GM19238 (cell line): ENCODE results near the gene PLIN4.

Experiments
- DNase-seq: peaks from one replicate; pipeline ENCODE4 v3.0.0; 2011; ENCODE audit warnings: low spot score; ENCODE audit not compliant: insufficient read length

The PLIN4 gene

DNA sequence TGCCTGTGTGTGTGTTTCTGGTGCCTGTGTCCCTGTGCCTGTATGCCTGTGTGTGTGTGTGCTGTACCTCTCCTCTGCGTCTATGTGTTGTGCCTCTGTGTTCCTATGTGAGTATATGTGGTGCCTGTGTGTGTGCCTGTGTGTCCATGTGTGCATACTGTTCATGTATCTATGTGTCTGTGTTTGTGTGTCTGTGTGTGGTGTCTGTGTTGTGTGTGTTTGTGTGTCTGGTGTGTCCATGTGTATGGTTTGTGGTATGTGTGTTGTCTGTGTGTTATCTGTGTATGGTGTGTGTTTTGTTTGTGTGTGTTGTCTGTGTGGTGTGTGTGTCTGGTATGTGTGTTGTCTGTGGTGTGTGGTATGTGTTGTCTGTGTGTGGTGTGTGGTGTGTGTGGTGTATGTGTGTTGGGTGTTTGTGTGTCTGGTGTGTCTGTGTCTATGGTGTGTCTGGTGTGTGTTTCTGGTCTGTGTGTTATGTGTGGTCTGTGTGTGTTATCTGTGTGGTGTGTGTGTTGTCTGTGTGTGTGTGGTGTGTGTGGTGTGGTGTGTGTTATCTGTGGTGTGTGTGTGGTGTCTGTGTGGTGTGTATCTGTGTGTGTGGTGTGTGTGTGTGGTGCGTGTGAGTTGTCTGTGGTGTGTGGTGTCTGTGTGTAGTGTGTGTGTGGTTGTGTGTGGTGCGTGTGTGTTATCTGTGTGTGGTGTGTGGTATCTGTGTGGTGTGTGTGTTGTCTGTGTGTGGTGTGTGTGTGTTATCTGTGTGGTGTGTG is 25.8 kb downstream of the PLIN4 start:
- no peak for DNase-seq

DNA sequence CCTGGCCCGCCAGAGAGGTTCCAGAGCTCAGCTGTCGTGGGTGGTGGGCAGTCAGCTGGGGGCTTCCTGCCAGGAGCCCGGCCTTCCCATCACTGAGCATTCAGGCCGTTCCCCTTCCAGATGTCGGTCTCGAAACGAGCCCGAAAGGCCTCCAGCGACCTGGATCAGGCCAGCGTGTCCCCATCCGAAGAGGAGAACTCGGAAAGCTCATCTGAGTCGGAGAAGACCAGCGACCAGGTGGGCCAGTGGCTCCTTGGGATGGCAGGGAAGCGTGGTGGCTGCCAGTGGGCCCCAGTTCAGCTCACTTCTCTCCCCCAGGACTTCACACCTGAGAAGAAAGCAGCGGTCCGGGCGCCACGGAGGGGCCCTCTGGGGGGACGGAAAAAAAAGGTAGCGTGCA is 26.8 kb downstream of the PLIN4 start:
- no peak for DNase-seq

DNA sequence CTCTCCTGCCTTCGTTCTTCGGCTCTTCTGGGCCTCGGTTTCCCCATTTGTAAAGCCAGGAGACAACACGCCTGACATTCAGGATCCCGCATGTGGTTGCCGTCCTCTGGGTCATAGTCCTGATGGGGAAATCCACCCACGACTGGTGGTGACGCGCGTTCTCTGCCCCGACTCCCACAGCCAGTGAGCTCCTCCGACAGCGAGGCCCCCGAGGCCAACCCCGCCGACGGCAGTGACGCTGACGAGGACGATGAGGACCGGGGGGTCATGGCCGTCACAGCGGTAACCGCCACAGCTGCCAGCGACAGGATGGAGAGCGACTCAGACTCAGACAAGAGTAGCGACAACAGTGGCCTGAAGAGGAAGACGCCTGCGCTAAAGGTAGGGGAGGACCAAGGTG is 29.8 kb downstream of the PLIN4 start:
- no peak for DNase-seq

DNA sequence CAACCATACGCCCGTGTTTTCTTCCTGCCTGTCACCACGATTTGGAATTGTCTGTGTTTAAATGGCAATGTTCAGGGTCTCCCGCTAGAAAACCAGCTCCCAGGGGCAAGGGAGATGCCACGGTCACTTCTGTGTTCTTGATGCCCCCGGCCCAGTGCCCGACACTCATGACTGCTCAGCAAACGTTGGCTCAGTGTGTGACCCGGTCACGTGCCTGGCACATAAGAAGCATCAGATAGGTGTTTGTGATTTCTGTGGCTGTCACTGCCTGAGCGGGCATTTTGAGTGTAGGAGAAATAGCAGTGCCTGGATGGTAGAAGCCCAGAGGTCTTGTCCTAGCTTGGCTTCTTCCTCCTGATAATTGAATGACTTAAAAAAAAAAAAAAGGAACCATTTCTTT is 30.7 kb downstream of the PLIN4 start:
- DNase-seq = no peak

DNA sequence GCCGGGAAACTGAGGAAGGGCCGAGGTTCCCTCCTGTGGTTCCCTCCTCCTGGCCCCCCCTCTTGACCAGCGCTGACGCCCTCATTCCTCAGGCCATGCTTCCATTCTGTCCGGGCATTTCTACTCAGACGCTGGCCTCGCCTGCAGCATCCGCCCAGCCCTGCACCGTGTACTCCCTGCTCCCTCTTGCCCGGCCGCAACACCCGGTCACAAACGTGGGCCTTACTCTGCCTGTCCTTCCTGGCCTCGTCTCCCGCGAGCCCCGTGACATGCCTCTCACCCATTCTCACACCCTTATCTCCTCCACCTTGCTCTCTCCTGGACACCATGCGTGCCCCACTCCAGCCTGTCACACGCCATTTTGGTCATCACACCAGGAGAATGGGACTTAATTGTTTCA is 34.9 kb downstream of the PLIN4 start:
- DNase-seq = no peak

DNA sequence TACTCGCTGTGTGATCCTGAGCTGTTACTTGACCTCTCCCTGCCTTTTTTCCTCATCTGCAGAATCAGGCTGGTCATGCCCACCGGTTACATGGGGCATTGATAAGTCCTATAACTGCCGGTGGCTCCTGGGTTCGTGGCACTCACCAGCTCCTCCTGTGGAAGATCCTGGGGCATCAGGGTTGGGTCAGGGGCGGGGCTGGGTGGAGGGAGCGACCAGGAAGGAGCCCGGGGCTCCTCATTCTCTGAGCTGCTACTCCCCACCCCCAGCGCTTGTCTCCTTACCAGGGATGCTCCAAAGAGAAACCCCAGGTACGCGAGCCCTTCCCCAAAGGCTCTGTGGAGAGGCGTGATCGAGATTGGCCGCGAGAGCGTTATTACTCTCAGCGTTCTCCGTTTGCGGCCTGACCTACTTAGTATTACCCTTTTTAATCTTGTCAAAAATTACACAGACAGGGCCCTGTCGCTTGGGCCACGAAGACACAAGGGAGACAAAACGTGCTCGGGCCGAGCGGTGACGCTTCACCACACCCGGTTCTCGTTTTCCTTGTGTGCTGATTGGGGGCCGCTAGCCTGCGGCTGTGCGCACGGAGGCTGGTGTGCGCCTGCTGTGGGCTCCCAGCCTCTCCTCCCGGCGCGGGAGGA is 35.4 kb downstream of the PLIN4 start:
- DNase-seq = no peak

DNA sequence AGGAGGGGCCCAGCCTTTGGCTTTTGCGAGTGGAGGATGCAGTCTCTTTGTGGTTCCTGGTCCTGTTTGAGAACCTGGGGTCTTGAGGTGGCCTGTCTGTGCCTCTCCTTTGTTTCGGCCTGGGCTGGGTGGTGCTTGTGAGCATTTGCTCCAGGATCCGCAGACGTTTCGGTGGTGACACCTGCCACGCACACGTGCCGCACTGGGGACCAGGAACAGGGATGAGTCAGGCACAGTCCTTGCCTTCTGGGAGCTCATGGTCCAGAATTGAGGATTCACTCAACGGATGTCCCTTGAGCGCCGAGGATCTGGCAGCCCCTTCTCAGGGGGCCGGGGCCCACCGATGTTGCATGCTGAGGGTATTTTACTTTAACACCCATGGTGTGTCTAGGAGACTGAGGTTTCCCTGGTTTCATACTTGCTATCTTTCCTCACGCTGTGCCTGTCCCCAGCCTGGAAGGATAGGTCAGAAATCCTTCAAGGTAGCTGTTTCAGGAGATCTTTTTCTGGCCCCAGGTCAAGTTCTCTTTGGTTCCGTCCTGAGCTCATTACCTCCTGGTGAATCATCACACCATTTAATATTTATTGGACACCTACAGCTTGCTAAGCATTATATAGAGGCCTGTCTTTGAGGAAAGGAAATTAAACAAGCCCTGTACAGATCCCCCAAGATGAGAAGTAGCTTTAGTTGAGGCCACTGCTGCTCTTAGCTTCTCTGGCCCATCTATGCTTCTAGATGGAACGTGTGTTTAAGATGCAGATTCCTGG is 41.1 kb downstream of the PLIN4 start:
- DNase-seq = no peak

DNA sequence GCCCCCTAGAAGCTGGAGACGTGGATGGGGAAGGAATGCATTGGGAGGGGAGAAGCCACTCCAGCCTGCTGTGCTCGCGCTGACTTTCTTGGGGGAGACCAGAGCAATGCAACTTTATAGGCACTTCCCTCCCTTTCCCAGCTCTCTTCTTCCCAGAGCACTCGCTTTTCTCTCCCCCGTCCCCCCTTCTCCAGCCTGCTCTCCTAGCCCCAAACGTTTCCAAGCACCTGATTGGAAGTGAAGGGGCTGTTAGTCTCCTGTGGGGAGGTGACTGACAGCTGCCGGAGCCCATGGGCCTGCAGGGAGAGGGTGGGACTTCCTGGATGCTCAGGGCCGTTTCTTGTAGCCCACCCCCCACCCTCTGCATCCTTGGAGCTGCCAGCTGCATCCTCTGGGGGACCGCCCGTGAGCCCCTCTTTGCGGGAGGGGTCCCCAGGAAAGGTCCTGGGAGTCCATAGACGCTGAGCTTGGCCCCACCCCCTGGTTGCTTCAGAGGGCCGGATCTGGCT is 43.7 kb downstream of the PLIN4 start:
- peak; percentile 78 for DNase-seq

DNA sequence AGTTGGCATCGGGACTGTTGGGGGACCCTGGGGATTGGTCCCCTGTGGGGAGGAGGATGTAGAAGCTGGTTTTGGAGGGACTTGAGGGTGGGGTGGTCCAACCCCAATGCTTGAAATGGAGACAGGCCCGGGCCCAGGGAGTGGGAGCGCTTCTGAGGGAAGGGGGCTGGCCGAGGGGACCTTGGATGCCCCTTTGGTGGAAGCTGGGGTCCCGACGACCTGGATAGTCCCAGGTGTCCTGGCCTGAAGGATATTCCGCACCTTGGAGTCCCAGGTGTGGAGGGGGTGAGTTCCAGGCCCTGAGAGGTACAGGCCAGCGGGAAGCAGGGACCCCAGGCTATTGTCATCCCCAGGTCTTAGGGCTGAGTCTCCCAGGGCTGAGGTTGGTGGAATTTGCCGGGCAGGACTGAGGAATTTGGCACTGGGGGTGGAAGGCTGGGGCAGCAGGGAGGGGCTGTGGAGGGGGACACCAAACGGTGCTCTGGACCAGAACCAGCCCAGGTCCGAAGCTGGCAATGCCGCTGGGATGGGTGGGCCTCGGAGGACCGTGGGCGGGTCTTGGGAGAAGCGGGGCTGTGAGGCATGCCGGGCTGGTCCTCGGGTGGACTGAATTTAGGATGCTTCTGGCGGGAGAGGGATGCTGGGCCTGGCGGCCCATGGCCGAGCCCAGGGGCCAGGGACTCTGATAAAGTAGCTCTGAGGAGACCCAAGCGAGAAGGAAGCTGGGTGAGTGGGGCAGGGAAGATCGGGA is 44.3 kb downstream of the PLIN4 start:
- DNase-seq = no peak

DNA sequence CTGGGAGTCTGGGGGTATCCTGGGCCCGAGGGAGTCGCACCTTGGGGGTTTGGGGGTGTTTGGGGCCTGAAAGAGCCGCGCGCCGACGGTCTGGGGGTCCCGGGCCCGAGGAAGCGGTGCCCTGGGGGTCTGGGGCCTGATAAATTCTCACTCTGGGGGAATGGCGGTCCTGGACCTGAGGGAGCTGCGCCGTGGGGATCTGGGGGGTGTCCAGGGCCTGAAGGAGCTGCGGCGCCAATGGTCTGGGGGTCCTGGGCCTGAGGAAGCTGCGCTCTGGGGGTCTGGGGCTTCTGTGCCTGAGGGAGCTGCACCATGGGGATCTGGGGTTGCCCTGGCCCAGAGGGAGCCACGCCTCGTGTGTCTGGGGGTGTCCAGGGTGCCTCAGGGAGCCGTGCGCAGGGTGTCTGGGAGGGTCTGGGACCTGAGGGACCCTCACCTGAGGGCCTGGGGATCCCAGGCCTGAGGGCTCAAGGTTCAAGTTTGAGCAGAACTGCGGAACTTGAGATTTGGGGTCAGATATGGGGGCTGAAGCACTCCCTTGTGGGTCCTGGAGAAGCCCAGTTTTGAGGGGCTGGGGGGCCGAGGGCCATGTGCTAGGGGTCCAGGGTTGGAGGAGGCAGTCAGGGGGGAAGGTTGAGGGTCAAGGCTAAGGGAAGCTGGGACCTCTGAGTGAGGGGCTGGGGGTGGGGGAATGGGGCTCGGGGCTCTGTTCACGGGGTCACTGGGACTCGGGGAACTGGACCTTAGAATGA is 45.1 kb downstream of the PLIN4 start:
- no peak for DNase-seq

DNA sequence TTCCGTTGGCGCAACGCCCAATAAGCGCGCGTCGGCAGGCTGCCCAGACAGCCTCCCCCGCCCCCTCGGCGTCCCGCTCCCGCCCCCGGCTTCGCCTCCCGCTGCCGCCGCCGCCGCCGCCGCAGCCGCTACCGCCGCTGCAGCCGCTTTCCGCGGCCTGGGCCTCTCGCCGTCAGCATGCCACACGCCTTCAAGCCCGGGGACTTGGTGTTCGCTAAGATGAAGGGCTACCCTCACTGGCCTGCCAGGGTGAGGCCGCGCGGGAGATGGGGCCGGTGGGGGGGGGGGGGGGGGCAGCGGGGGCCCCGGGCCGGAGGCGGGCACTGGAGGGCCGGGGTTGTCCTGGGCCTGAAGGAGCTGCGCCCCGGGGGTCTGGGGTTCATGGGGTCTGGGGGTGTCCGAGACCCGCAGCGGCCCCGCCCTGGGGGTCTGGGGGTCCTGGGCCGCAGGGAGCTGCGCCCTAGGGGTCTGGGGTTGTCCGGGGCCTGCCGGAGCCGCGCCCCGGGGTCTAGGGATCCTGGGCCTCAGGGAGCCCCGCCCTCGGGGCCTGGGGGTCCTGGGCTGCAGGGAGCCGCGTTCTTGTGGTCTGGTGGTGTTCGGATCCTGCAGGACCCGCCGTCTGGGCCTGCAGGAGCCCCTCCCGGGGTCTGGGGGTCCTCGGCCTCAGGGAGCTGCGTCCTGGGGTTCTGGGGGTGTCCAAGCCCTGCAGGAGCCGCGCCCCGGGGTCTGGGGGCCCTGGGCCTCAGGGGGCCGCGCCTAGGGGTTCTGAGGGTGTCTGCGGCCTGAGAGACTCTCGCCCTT is 45.9 kb downstream of the PLIN4 start, which contains the start of gene HDGFL2:
TSS of gene HDGFL2 (plus strand) at position 124 of the 801 bp plus-strand sequence. CDS start at position 178, 54 bp downstream.
- no peak for DNase-seq

DNA sequence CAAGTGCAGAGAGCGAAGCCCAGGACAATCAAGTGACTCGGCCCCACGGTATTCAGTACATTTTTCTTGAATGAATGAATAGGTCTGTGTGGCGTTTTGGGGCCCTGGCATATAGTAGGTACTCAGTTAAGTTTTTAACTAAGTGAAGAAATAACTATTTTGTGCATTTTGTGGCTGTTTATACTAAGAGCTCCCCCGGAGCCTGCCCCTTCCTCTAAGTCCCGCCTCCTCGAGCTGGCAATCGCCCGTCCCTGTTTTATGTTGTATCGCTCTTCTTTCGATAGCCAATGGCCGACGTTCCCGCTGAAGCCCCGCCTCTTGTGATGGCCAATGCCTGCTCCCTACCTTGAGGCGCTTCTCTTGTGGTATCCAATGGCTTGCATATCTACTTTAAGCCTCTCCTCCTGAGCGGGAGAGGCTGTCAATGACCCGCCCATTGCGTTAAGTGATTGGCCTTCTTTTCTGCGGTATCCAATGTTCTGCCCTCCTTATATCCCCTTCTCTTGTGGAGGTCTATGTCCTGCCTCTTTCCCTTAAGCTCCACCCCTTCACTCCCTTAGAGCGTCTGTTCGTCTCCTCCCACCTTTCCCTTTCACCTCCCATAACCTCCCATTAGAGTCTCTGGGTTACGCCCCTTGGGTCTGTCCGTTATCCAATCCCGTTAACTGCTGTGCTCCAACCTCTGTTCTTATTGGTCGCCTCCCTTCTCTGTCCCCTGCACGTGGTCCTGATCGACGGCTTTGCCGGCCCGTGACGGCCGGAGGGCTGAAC is 46.7 kb downstream of the PLIN4 start:
- peak; percentile 98 for DNase-seq

DNA sequence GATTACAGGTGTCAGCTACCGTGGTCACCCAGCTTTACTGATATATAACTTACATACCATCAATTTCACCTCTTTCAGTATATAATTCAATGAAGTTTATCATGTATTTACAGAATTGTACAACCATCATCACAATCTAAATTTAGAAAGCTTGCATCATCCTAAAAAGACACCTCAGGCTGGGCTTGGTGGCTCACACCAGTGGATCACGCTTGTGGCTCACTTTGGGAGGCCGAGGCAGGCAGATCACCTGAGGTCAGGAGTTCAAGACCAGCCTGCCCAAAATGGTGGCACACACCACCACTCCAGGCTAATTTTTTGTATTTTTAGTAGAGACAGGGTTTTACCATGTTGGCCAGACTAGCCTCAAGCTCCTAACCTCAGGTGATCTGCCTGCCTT is 50.5 kb downstream of the PLIN4 start:
- DNase-seq = no peak

DNA sequence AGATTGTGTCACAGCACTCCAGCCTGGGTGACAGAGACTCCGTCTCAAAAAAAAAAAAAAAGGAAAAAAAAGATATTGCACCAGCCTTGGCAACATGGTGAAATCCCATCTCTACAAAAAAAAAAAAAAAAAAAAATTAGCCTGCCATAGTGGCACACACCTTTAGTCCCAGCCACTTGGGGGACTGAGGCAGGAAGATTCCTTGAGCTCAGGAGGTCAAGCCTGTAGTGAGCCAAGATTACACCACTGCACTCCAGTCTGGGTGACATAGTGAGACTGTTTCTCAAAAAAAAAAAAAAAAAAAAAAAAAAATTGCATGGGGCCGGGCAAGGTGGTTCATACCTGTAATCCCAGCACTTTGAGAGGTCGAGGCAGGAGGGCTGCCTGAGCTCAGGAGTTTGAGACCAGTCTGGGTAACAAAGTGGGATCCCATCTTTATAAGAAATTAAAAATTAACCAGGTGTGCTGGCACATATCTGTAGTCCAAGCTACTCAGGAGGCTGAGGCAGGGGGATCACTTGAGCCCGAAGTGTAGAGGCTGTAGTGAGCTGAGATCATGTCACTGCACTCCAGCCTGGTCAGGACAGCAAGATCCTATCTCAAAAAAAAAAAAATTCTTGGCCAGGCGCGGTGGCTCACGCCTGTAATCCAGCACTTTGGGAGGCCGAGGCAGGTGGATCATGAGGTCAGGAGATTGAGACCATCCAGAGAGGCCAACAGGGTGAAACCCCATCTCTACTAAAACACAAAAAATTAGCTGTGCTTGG is 53.3 kb downstream of the PLIN4 start:
- DNase-seq = no peak

DNA sequence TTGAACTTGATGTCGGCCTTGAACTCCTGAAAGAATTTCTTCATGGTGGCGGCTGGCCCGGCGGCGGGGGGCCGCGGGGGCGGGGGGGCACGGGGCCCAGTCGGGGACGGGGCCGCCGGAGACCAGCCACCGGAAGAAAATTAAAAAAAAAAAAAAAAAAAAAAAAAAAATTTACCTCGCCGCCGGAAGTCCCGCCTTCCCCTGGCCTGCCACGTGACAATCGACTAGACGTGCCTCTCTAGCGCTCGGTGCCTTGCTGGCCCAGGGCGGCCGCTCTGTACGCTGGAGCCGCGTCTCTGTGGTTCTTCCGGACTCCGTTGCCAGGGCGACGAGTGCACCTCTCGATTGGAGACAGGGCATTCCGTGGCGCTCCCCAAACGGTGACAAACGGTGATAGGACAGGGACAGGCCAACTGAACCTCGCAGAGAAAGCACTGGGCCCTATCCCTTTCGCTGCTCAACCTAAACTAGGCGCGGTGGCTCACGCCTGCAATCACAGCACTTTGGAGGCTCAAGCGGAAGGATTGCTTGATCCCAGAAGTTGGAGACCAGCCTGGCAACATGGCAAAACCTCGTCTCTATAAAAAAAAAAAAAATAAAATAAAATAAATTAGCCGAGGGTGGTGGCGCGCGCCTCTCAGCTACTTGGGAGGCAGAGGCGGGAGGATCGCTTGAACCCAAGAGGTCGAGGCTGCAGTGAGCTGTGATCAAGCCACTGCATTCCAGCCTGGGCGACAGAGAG is 60.5 kb downstream of the PLIN4 start, which contains the start of gene UBXN6:
TSS of gene UBXN6 (minus strand) at position 141 of the 742 bp plus-strand sequence. CDS start at position 44, 97 bp downstream.
- DNase-seq = peak; percentile 98

DNA sequence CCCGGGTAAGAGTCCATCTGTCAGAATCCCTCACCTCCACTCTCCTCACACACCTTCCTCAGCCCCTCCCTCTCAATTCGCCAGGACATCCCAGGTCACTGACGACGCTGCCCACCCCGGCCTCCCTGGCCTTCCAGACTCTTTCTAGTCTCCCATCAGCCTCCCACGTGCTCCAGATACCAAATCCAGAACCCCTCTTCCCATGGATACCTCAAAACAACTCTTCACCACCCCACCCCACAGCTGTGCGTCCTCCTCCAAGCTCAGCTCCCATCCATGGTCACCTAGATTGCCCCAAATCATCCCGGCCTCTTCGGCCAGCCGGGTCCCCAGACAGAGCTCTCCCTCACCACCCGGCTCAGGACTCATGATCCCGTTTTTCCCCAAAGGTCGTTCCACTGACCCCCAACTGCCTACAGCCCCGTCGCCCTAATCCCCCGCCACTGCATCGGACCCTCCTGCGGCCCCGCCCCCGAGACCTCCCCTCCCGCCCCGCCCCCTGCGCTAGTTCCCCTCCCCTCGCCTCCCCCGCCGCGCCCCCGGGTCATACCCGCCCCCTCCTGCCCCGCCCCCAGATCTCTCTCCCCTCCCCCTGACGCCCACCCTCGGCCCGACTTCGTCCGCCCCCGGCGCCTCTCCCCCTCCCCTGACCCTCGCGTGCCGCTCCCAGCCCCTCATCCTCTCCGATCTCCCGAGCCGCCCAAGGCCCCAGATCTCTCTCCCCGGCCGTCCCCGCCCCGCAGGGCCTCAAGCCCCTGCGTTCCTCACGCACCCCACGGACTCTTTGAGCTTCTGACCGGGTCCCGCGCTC is 61.2 kb downstream of the PLIN4 start:
- peak; percentile 71 for DNase-seq

DNA sequence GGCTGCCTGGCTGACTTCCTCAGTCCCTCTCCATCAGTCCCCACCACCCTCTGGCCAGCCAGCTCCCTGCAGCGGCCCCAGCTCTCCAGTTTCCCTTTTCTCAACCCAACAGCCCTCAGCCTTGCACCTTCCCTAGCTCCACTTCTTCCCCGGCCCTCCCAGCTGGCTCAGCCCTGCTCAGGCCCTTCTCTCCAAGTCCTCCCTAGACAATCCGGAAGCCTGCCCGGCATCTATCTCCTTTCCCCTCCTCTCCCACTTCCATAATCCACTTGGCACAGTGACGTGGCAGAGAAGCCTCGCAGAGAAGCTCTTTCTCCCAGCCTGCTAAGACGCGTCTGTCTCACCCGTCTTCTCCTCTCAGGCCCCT is 61.8 kb downstream of the PLIN4 start:
- no peak for DNase-seq
